Measurements from ENCODE around the gene LASP1NB.
"Not testable (repeated sequence)": the region's sequence is repeated elsewhere in the genome, so short reads cannot be mapped to it uniquely, and the experiment has no call there.

GRCh38 chr17:38953800-38954199 is 28.4 kb downstream of the LASP1NB start:
- TF ChIP-seq TSHZ2 (CRISPR knock-in tag; IDR thresholded peaks at IDR 0.05); GLIS3 (CRISPR knock-in tag; IDR thresholded peaks at IDR 0.05); SNAI2 (CRISPR knock-in tag; IDR thresholded peaks at IDR 0.05); ZNF70 (CRISPR knock-in tag; IDR thresholded peaks at IDR 0.05); RARB (CRISPR knock-in tag; IDR thresholded peaks at IDR 0.05); ZFP30 (CRISPR knock-in tag; IDR thresholded peaks at IDR 0.05); TOX (CRISPR knock-in tag; IDR thresholded peaks at IDR 0.05; ENCODE audit: borderline replicate concordance): not testable (repeated sequence)
